CD14-positive monocyte (primary cell): ENCODE results near the gene ELAVL2. TPM values are rescaled to one million over a fixed set of nuclear protein-coding genes. Genes with fewer than 3 reads are reported as not detected.

ENCODE experiments used
- DNase-seq, 3 donors: peaks; one replicate each; pipeline ENCODE4 v3.0.0-alpha.2; 2011 to 2022
- H2AFZ ChIP-seq: 2 replicates; pipeline ENCODE4 v1.6.0; 2012; ENCODE audit warnings: mild to moderate bottlenecking, low read depth, low read length, inconsistent platforms; ENCODE audit not compliant: insufficient read depth, poor library complexity, severe bottlenecking
- H3K27ac ChIP-seq, 2 donors: 1 replicate in 1 of 2; 2 replicates in 1 of 2; pipeline ENCODE4 v1.5.1; 2012 to 2013; ENCODE audit warnings: low read length in 2 of 2, control low read depth in 1 of 2, inconsistent platforms in 1 of 2, low read depth in 1 of 2, mild to moderate bottlenecking in 1 of 2
- H3K27me3 ChIP-seq, 2 donors: one replicate each; pipeline versions ENCODE4 v1.6.0 to v1.6.1; 2011 to 2013; ENCODE audit warnings: low read length in 2 of 2; ENCODE audit not compliant: control insufficient read depth in 2 of 2, insufficient read depth in 2 of 2
- H3K36me3 ChIP-seq, 2 donors: replicated peaks in 1 of 2; 1 replicate in 1 of 2; 2 replicates in 1 of 2; pipeline versions ENCODE4 v1.5.1 to v1.6.1; 2012 to 2013; ENCODE audit warnings: low read length in 2 of 2, control low read depth in 1 of 2, inconsistent platforms in 1 of 2, mild to moderate bottlenecking in 1 of 2; ENCODE audit not compliant: insufficient read depth in 2 of 2, control insufficient read depth in 1 of 2
- H3K4me1 ChIP-seq, 2 donors: 1 replicate in 1 of 2; 2 replicates in 1 of 2; pipeline versions ENCODE4 v1.5.1 to v1.6.1; 2012 to 2013; ENCODE audit warnings: low read length in 2 of 2, control low read depth in 1 of 2, inconsistent platforms in 1 of 2, mild to moderate bottlenecking in 1 of 2, moderate library complexity in 1 of 2; ENCODE audit not compliant: insufficient read depth in 2 of 2, control insufficient read depth in 1 of 2
- H3K4me2 ChIP-seq: replicated peaks from 2 replicates; pipeline ENCODE3; 2012; ENCODE audit warnings: low read length, moderate library complexity, mild to moderate bottlenecking; ENCODE audit not compliant: poor library complexity, severe bottlenecking; ENCODE audit errors: extremely low read depth
- H3K4me3 ChIP-seq, 3 experiments: fragments of 200-600 bp in 1 of 3; sonication (generic) in 1 of 3; replicated peaks in 1 of 3; 1 replicate in 2 of 3; 2 replicates in 1 of 3; pipeline ENCODE4 v1.5.1; 2011 to 2013; ENCODE audit warnings: low read length in 3 of 3, mild to moderate bottlenecking in 3 of 3, control low read depth in 2 of 3, low read depth in 2 of 3, inconsistent platforms in 1 of 3, moderate library complexity in 1 of 3
- H3K79me2 ChIP-seq: 2 replicates; pipeline ENCODE4 v1.6.0; 2012; ENCODE audit warnings: mild to moderate bottlenecking, control low read depth, inconsistent platforms, low read length, moderate library complexity; ENCODE audit not compliant: insufficient read depth
- H3K9ac ChIP-seq: 2 replicates; pipeline ENCODE4 v1.6.0; 2017; ENCODE audit warnings: low read length, mild to moderate bottlenecking; ENCODE audit not compliant: insufficient read depth, poor library complexity, severe bottlenecking
- H3K9me3 ChIP-seq, 2 donors: replicated peaks in 1 of 2; 1 replicate in 1 of 2; 2 replicates in 1 of 2; pipeline versions ENCODE4 v1.5.1 to v1.6.1; 2012 to 2013; ENCODE audit warnings: low read length in 2 of 2, control low read depth in 1 of 2; ENCODE audit not compliant: control insufficient read depth in 1 of 2, insufficient read depth in 1 of 2
- H4K20me1 ChIP-seq: 2 replicates; pipeline ENCODE4 v1.6.0; 2012; ENCODE audit warnings: mild to moderate bottlenecking, low read length, control low read depth, moderate library complexity; ENCODE audit not compliant: insufficient read depth
- H3K27ac Mint-ChIP-seq, 7 donors: one replicate each; pipeline ENCODE4 v1.8.0; 2020; ENCODE audit warnings: mild to moderate bottlenecking in 7 of 7, mixed read lengths in 7 of 7, moderate library complexity in 6 of 7, inconsistent platforms in 2 of 7
- H3K27me3 Mint-ChIP-seq, 3 donors: one replicate each; pipeline ENCODE4 v1.8.0; 2021 to 2022; ENCODE audit warnings: low read depth in 3 of 3, mild to moderate bottlenecking in 3 of 3, mixed read lengths in 3 of 3, moderate library complexity in 3 of 3, inconsistent platforms in 1 of 3
- H3K36me3 Mint-ChIP-seq, 2 donors: one replicate each; pipeline ENCODE4 v1.8.0; 2020; ENCODE audit warnings: mixed read lengths in 2 of 2, inconsistent platforms in 1 of 2, mild to moderate bottlenecking in 1 of 2
- H3K4me1 Mint-ChIP-seq: one replicate; pipeline ENCODE4 v1.8.0; 2020; ENCODE audit warnings: mild to moderate bottlenecking, mixed read lengths
- H3K4me3 Mint-ChIP-seq, 2 donors: one replicate each; pipeline ENCODE4 v1.8.0; 2020; ENCODE audit warnings: mild to moderate bottlenecking in 2 of 2, mixed read lengths in 2 of 2, moderate library complexity in 1 of 2
- H3K9me3 Mint-ChIP-seq, 7 donors: one replicate each; pipeline ENCODE4 v1.8.0; 2020 to 2022; ENCODE audit warnings: mixed read lengths in 7 of 7, mild to moderate bottlenecking in 6 of 7, moderate library complexity in 6 of 7, inconsistent platforms in 2 of 7
- intact Hi-C, 2 donors: fragments of 100-400 bp; cut with micrococcal nuclease; formaldehyde crosslinking; loops; one replicate each; pipeline versions ENCODE4 v1.15.0 to v1.15.1; 2023
- polyA plus RNA-seq, 3 donors: library from polyadenylated mRNA; depleted of rRNA in 1 of 3; unstranded in 2 of 3; stranded (reverse) in 1 of 3; fragments of 300-500 nt in 2 of 3; fragments of >200 nt in 1 of 3; fragmentation: Illumina TruSeq in 2 of 3; gene quantifications; 1 replicate in 2 of 3; 2 replicates in 1 of 3; pipeline ENCODE4 v1.2.3, GENCODE V29; 2012 to 2021
- TF ChIP-seq, protein P1 (sequence below): fragments of 200-600 bp; IDR thresholded peaks from one replicate; pipeline ENCODE4 v1.8.0; 2022; ENCODE audit warnings: antibody characterized with exemption, mild to moderate bottlenecking

Gene ELAVL2
- polyA plus RNA-seq, 3 donors, result not detected

DNA sequence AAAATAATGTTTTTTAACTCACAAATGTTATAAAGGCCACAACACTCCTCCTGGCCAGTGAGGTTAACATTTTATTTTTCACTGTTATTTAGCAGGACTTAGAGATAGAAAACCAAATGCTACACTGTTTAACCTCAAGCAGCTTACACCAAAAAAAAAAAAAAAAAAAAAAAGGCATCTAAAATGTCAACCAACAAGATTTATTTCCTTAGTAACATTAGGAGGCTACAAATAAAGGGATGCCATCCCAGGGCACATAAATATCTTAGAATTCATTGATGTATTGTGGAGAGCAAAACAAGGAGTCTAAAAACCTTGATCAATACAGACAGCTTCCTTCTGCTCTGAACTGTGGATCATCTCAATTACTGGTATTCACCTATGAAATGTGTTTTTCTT is 53.7 kb downstream of the ELAVL2 start:
- Histone ChIP-seq H3K4me2 (no peak overlapping the region), H3K4me3 (no peak overlapping the region), H3K9me3 (no peaks in the 10 kb centered on the region), H3K9ac (no peak overlapping the region), H3K27ac (no peak overlapping the region), H3K27me3 (no peaks in the 10 kb centered on the region), H3K79me2 (no peaks in the 10 kb centered on the region), H3K4me1 (no peaks in the 10 kb centered on the region), H3K36me3 (no peaks in the 10 kb centered on the region), H4K20me1 (no peaks in the 10 kb centered on the region), H2AFZ (no peak overlapping the region)
- TF ChIP-seq, protein P1, sequence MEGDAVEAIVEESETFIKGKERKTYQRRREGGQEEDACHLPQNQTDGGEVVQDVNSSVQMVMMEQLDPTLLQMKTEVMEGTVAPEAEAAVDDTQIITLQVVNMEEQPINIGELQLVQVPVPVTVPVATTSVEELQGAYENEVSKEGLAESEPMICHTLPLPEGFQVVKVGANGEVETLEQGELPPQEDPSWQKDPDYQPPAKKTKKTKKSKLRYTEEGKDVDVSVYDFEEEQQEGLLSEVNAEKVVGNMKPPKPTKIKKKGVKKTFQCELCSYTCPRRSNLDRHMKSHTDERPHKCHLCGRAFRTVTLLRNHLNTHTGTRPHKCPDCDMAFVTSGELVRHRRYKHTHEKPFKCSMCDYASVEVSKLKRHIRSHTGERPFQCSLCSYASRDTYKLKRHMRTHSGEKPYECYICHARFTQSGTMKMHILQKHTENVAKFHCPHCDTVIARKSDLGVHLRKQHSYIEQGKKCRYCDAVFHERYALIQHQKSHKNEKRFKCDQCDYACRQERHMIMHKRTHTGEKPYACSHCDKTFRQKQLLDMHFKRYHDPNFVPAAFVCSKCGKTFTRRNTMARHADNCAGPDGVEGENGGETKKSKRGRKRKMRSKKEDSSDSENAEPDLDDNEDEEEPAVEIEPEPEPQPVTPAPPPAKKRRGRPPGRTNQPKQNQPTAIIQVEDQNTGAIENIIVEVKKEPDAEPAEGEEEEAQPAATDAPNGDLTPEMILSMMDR, result no peak
- H3K4me3 Mint-ChIP-seq, result no peak overlapping the region
- peaks cover 0 to 4% (median 1%) of the 10 kb centered on the region in 7 donors for H3K9me3 Mint-ChIP-seq
- H3K36me3 Mint-ChIP-seq, result no peaks in the 10 kb centered on the region
- H3K4me1 Mint-ChIP-seq, result no peaks in the 10 kb centered on the region
- intact Hi-C loops, result no loop called here
- no peak for DNase-seq
- H3K27me3 Mint-ChIP-seq, result peaks cover 0 to 1% (median 0%) of the 10 kb centered on the region in 3 donors
- no peak overlapping the region for H3K27ac Mint-ChIP-seq

DNA sequence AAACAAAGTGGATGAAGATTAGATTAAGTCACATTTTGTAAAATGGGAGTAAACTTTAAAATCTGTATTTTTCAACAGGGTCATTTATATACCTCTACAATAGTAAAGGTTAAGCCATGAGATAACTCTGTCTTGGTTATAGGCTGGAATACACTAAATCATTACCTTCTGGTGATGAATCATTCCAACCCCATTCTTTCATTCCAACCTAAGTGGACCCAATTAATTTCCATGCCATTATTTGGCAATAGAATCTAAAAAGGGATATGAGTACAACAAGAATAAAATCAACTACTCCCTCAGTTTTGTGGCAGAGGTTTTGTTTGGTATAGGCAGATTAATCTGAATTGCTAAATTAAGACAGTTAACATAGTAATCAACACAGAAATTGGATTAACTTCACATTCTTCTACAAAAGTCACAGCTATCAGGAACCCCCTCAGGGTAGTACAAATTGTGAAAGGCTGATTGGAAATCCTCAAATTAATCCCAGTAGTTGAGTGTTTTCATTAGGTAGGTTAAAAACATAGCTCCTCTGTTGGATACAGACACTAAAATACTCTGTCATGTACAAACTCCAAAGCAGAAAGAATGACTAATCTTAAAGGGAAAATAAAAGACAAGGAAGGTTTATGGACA is 54.2 kb downstream of the ELAVL2 start:
- TF ChIP-seq, protein P1, result no peak
- Histone ChIP-seq H3K4me2 (no peak overlapping the region), H3K4me3 (no peak overlapping the region), H2AFZ (no peak overlapping the region), H3K9ac (no peak overlapping the region), H3K36me3 (no peaks in the 10 kb centered on the region), H3K27ac (no peak overlapping the region), H3K79me2 (no peaks in the 10 kb centered on the region), H3K9me3 (no peaks in the 10 kb centered on the region), H3K4me1 (no peaks in the 10 kb centered on the region), H4K20me1 (no peaks in the 10 kb centered on the region), H3K27me3 (no peaks in the 10 kb centered on the region)
- Mint-ChIP-seq H3K4me1 (no peaks in the 10 kb centered on the region), H3K36me3 (no peaks in the 10 kb centered on the region), H3K4me3 (no peak overlapping the region), H3K9me3 (peaks cover 0 to 4% (median 1%) of the 10 kb centered on the region in 7 donors), H3K27me3 (peaks cover 0 to 1% (median 0%) of the 10 kb centered on the region in 3 donors), H3K27ac (no peak overlapping the region)
- DNase-seq, result no peak
- intact Hi-C loops, result no loop called here
